ENCODE measurements around the gene AKAP13.

The AKAP13 gene

DNA sequence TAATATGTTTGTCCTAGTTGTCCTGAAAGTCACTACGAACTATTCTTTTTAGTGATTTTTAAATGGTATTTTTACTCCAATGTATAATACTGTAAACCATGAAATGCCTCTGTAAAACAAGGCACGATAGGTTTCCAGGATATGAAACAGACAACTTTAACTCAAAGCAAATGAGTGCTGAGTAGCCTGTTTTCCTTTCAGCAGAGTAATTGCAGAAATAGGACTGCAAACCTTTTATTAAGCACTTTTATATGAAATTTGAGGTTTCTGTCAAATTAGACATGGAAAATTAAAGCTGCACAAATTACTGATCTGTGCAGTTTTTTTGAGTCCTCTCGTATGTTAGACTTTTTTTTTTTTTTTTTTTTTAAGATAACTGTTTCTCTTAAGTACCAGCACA, 16.2 kb downstream of the AKAP13 start:
- no peak overlapping the region for H3K4me3 Mint-ChIP-seq
- no peaks in the 10 kb centered on the region for H3K9me3 Mint-ChIP-seq
- peaks cover 65% of the 10 kb centered on the region for H3K4me1 Mint-ChIP-seq
- no peak for TF ChIP-seq CTCF (IDR thresholded peaks at IDR 0.05; ENCODE audit: unreplicated experiment in 3 of 3)
- H3K36me3 Mint-ChIP-seq (ENCODE audit: low read depth), result peaks cover 4% of the 10 kb centered on the region
- no peaks in the 10 kb centered on the region for H3K27me3 Mint-ChIP-seq (ENCODE audit: low read depth)
- peak overlapping the region in 1 of 3 experiments; percentile 26 for H3K27ac Mint-ChIP-seq

GRCh38 chr15:85397151-85397550, 16.7 kb downstream of the AKAP13 start:
- H3K27me3 Mint-ChIP-seq (ENCODE audit: low read depth), result no peaks in the 10 kb centered on the region
- peaks cover 69% of the 10 kb centered on the region for H3K4me1 Mint-ChIP-seq
- TF ChIP-seq CTCF (IDR thresholded peaks at IDR 0.05; ENCODE audit: unreplicated experiment in 3 of 3), result no peak
- H3K36me3 Mint-ChIP-seq (ENCODE audit: low read depth), result peaks cover 4% of the 10 kb centered on the region
- H3K9me3 Mint-ChIP-seq, result no peaks in the 10 kb centered on the region
- H3K27ac Mint-ChIP-seq, result peak overlapping the region in 1 of 3 experiments; percentile 26
- H3K4me3 Mint-ChIP-seq, result no peak overlapping the region

DNA sequence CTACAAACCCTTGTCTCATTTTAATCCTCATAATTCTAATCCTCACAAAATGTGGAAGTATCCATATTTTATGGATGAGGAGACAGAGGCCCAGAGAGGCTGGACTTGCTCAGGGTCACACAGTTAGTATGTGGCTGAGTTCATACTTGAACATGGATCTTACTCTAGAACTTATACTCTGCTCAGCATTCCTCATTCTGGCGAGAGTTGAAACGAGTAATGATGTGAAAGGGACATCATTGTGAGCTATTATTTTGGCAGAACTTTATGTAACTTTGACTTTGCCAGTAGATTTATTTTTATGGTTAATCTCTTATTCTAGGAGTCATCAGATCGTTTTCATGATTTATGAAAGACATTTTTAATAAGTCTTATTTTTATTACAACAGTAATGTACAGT, 17.5 kb downstream of the AKAP13 start:
- Mint-ChIP-seq H3K4me3 (no peak overlapping the region), H3K36me3 (ENCODE audit: low read depth) (peaks cover 4% of the 10 kb centered on the region), H3K27me3 (ENCODE audit: low read depth) (no peaks in the 10 kb centered on the region), H3K9me3 (no peaks in the 10 kb centered on the region), H3K27ac (peak overlapping the region in 1 of 3 experiments; percentile 52), H3K4me1 (peaks cover 74% of the 10 kb centered on the region)
- TF ChIP-seq CTCF (IDR thresholded peaks at IDR 0.05; ENCODE audit: unreplicated experiment in 3 of 3), result no peak

GRCh38 chr15:85398822-85399221, 18.4 kb downstream of the AKAP13 start:
- Mint-ChIP-seq H3K4me3 (no peak overlapping the region), H3K27me3 (ENCODE audit: low read depth) (no peaks in the 10 kb centered on the region), H3K27ac (no peak overlapping the region), H3K36me3 (ENCODE audit: low read depth) (peaks cover 4% of the 10 kb centered on the region), H3K4me1 (peaks cover 68% of the 10 kb centered on the region), H3K9me3 (no peaks in the 10 kb centered on the region)
- no peak for TF ChIP-seq CTCF (IDR thresholded peaks at IDR 0.05; ENCODE audit: unreplicated experiment in 3 of 3)

DNA sequence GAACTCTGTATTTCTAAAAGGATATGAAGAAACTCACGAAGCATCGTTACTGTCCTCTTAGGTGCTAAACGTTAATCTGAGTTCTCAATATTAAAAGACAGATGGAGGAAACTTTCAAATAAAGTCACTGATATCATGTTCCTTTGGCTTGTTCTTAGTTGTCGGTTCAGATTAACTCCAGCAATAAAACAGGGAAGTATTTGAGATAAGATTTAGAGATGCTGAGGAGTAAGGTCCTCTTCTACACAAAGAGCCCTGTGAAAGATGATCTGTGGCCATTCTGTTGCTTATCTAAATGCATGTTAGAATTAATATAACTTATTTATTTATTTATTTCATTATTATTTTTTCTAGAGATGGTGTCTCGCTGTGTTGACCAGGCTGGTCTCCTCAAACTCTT, 19.2 kb downstream of the AKAP13 start:
- peaks cover 4% of the 10 kb centered on the region for H3K36me3 Mint-ChIP-seq (ENCODE audit: low read depth)
- H3K9me3 Mint-ChIP-seq, result no peaks in the 10 kb centered on the region

More for the DNA sequence above, 19.2 kb downstream of the AKAP13 start:
- Mint-ChIP-seq H3K4me3 (no peak overlapping the region), H3K27me3 (ENCODE audit: low read depth) (no peaks in the 10 kb centered on the region), H3K4me1 (peaks cover 68% of the 10 kb centered on the region), H3K27ac (no peak overlapping the region)
- no peak for TF ChIP-seq CTCF (IDR thresholded peaks at IDR 0.05; ENCODE audit: unreplicated experiment in 3 of 3)
